Activated naive CD4-positive, alpha-beta T cell treated with anti-CD3 and anti-CD28 coated beads, Interleukin-2, amount 50 U/mL, for 72 hours (primary cell): ENCODE measurements around the gene ZNF341. TPM values are rescaled to one million over a fixed set of nuclear protein-coding genes. Genes with fewer than 3 reads are reported as not detected.
"Not testable (repeated sequence)": the region's sequence is repeated elsewhere in the genome, so short reads cannot be mapped to it uniquely, and the experiment has no call there.

ENCODE experiments used
- ATAC-seq, 2 donors: fragments of 150-1000 bp; cut with Tn5 transposase; 2 replicates each; pipeline ENCODE4 v1.10.0; 2021; ENCODE audit warnings: mild to moderate bottlenecking in 2 of 2, moderate library complexity in 2 of 2
- DNase-seq, 2 donors: peaks; one replicate each; pipeline ENCODE4 v3.0.0; 2021 to 2022; ENCODE audit warnings: low spot score in 2 of 2
- H3K27ac Mint-ChIP-seq, 2 donors: one replicate each; pipeline ENCODE4 v1.8.0; 2022; ENCODE audit warnings: mild to moderate bottlenecking in 2 of 2, mixed read lengths in 2 of 2
- H3K36me3 Mint-ChIP-seq, 2 donors: one replicate each; pipeline ENCODE4 v1.8.0; 2022; ENCODE audit warnings: mixed read lengths in 2 of 2
- H3K9me3 Mint-ChIP-seq, 2 donors: one replicate each; pipeline ENCODE4 v1.8.0; 2022; ENCODE audit warnings: mixed read lengths in 2 of 2
- total RNA-seq, 2 donors: library from RNA; stranded (reverse); gene quantifications; one replicate each; pipeline ENCODE4 v1.2.3, GENCODE V29; 2022

The ZNF341 gene
- total RNA-seq, 2 donors from 2014 or later, result 6.3 to 7.2 TPM

DNA sequence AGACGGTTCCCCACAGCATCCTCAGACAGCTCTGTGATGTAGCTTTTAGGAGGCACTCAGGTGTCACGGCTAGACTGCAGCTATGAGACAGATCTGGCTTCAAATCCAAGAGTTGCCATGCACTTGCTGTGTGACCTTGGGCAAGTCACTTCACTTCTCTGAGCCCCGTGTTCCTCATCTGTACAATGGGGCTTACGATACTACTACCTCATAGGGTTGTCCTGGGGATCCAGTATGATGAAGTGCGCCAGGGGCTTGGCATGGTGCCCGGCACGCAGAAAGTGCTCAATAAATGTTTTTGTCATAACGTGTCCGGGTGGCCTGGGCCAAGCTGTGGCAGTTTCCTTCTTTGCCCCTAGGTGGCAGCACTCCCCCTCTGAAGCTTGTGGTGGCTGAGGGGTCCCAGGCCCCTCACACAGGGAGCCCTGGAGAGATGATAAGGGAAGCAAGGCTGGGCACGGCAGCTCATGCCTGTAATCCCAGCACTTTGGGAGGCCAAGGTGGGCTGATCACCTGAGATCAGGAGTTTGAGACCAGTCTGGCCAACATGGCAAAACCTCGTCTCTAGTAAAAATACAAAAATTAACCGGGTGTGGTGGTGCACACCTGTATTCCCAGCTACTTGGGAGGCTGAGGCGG lies 60.3 kb downstream of the ZNF341 start:
- DNase-seq (peak in 1 of 2 donors; percentile 67), ATAC-seq (peak; percentile 63 to 70)
- H3K27ac Mint-ChIP-seq, result peak overlapping the region in 1 of 2 donors; percentile 43
- H3K9me3 Mint-ChIP-seq, result no peaks in the 10 kb centered on the region
- no peaks in the 10 kb centered on the region for H3K36me3 Mint-ChIP-seq

DNA sequence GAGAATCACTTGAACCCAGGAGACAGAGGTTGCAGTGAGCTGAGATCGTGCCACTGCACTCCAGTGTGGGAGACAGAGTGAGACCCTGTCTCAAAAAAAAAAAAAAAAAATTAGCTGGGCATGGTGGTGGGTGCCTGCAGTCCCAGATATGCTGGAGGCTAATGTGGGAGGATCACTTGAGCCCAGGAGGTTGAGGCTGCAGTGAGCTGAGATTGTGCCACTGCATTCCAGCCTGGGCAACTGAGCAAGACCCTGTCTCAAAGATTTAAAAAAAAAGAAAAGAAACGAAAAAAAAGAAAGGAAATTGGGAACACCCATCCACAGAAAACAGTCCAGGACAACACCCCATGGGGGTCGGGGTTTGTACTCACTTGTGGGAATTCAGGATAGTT lies 60.8 kb downstream of the ZNF341 start:
- not testable (repeated sequence) for H3K36me3 Mint-ChIP-seq, DNase-seq, ATAC-seq, H3K9me3 Mint-ChIP-seq
- H3K27ac Mint-ChIP-seq, result peak overlapping the region; percentile 43 to 73

- no peaks in the 10 kb centered on the region for H3K36me3 Mint-ChIP-seq
- H3K27ac Mint-ChIP-seq, result peak overlapping the region; percentile 22 to 33
- ATAC-seq, result no peak
- DNase-seq, result no peak
- no peaks in the 10 kb centered on the region for H3K9me3 Mint-ChIP-seq
Measured at GRCh38 chr20:33793011-33793931, 61.5 kb downstream of the ZNF341 start.

DNA sequence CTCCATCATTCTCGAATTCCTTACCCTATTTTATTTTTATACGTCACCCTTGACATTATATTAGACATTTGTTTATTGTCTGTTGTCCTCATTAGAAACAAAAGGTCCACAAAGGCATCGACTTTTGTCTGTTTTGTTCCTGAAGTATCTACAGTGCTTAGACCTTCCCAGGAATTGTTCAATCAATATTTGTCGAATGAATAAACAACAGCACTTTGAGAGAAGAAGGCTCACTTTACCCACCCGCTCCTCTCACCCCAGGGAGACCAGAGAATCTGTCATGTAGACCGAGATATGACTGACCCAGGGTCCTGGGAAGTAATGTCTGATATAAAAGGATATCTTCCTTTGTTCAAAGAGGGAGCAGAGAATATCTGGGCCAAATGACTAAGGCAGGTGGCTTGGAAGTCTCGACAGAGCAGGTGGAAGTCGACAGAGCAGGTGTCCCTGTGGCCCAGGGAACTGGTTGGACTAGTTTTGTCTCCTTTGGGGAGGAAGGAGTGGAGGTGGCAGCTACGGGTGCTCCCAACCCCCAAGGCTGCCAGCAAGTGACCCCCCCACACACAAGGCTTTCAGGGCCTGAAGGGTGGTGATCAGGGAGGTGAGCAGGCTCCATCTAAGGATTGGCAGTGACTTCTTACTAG lies 64.6 kb downstream of the ZNF341 start:
- ATAC-seq (no peak), DNase-seq (no peak)
- Mint-ChIP-seq H3K36me3 (no peaks in the 10 kb centered on the region), H3K9me3 (no peaks in the 10 kb centered on the region), H3K27ac (no peak overlapping the region)

- DNase-seq (no peak), ATAC-seq (no peak)
- no peaks in the 10 kb centered on the region for H3K9me3 Mint-ChIP-seq
- no peaks in the 10 kb centered on the region for H3K36me3 Mint-ChIP-seq
- H3K27ac Mint-ChIP-seq, result peak overlapping the region in 1 of 2 donors; percentile 25
Measured at GRCh38 chr20:33796907-33797544, 65.2 kb downstream of the ZNF341 start.

- ATAC-seq (no peak), DNase-seq (no peak)
- Mint-ChIP-seq H3K27ac (no peak overlapping the region), H3K9me3 (no peaks in the 10 kb centered on the region), H3K36me3 (no peaks in the 10 kb centered on the region)
Measured at GRCh38 chr20:33798444-33798843, 66.6 kb downstream of the ZNF341 start.

DNA sequence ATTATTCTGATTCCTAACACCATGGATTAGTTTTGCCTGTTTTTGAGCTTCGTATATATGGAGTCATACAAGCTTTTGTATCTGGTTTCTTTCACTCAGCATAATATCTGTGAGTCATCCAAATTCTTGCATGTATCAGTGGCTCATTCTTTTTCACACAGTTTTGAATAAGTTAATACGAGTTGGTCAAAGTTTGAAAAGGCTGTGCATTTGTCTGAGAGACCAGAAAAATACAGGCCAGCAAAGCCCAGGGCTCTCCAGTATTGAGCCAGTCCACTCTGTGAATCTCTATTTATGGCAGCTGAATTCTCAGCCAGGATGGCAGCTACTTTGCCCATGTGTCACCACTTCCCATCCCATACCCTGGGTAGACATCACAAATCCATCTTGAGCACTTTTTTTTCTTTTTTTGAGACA lies 72.1 kb downstream of the ZNF341 start:
- ATAC-seq (no peak), DNase-seq (no peak)
- Mint-ChIP-seq H3K27ac (no peak overlapping the region), H3K9me3 (no peaks in the 10 kb centered on the region), H3K36me3 (no peaks in the 10 kb centered on the region)

DNA sequence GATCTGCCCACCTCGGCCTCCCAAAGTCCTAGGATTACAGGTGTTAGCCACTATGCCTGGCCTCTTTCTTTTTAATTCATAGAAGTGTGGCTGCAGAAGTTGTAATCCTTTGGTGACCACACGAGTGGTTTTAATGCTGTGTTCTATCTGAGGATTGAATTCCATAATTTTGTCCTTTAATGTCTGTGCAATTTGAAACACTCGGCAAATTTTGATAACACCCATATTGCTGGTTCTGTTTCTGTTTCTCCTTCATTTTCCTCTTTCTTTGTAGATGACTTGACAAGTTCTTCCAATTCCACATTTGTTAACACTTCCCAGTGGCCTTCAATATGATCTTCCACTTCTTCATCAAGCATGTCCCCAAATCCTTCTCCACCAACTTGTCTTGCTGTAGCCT lies 76.6 kb downstream of the ZNF341 start:
- Mint-ChIP-seq H3K36me3 (peaks cover 17 to 19% of the 10 kb centered on the region in 2 donors), H3K9me3 (no peaks in the 10 kb centered on the region), H3K27ac (no peak overlapping the region)
- no peak for DNase-seq
- no peak for ATAC-seq

DNA sequence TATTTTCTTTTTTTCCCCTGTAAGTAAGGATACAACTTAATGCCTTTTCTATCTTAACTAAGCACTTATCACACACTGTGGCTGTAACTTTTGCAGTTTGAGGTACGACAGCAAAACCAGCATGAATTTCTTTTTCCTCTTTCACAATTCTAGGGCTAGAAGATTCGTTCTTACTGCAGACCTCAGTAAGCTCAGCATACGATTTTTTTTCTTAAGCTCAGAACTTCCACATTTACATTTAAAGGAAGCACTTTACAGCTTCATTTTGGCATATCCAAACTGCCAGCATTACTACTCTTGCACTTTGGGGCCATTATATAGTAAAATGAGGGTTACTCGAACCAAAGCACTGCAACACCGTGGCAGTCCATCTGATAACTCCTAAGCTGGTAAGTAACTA lies 78.5 kb downstream of the ZNF341 start:
- Mint-ChIP-seq H3K36me3 (peaks cover 21 to 24% of the 10 kb centered on the region in 2 donors), H3K27ac (no peak overlapping the region), H3K9me3 (no peaks in the 10 kb centered on the region)
- DNase-seq (no peak), ATAC-seq (no peak)

GRCh38 chr20:33810885-33811775 lies 79.3 kb downstream of the ZNF341 start, which contains the start of gene CHMP4B:
Gene CHMP4B (plus strand): TSS chr20:33811348. CDS start chr20:33811469, 121 bp downstream.
- DNase-seq (peak; percentile 97 to 98), ATAC-seq (peak; percentile 92 to 99)
- H3K36me3 Mint-ChIP-seq, result peaks cover 23 to 26% of the 10 kb centered on the region in 2 donors
- no peaks in the 10 kb centered on the region for H3K9me3 Mint-ChIP-seq
- peak within 1 kb of the TSS; percentile 99 for H3K27ac Mint-ChIP-seq

GRCh38 chr20:33811776-33812151 lies 80.0 kb downstream of the ZNF341 start:
- Mint-ChIP-seq H3K27ac (peak overlapping the region; percentile 99), H3K9me3 (no peaks in the 10 kb centered on the region), H3K36me3 (peaks cover 23 to 26% of the 10 kb centered on the region in 2 donors)
- DNase-seq (no peak), ATAC-seq (no peak)

DNA sequence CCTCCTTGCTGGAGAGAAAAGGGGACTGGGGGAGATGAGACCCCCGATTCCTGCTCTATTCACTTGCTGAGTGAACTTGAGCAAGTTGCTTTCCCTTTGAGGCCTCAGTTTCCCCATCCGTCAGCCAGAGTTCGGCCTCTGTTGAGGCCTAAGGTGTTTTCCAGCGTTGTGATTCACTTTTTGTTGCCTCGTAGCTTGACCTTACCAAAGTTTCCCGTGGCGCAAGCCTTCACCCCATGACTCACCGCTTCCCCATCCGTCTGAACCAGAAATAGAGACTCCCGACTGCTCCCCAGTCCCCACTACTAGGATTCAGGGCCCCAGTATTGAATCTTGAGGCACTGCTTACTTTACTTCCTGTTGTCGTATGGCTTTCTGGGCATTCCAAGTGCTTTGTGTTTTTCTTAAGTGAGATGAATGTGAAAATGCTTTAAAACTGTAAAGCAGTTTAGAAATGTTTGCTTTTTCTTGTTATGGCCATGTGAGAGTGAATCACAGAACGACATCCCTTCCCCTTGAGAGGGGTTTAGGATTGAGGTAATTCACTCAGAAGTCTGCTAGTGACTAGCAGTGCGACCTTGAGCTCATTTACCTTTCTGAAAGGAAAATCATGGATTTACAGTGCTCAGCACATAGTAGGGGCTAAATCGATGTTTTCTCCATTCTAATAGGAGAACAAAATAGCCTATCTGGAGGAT lies 80.5 kb downstream of the ZNF341 start:
- ATAC-seq, result peak in 1 of 2 donors; percentile 62

GRCh38 chr20:33812908-33813462 lies 81.2 kb downstream of the ZNF341 start:
- DNase-seq (peak in 1 of 2 donors; percentile 16), ATAC-seq (no peak)
- no peaks in the 10 kb centered on the region for H3K9me3 Mint-ChIP-seq
- H3K36me3 Mint-ChIP-seq, result peaks cover 23 to 26% of the 10 kb centered on the region in 2 donors
- H3K27ac Mint-ChIP-seq, result peak overlapping the region; percentile 99

More for the DNA sequence above, 80.5 kb downstream of the ZNF341 start:
- peaks cover 23 to 26% of the 10 kb centered on the region in 2 donors for H3K36me3 Mint-ChIP-seq
- H3K9me3 Mint-ChIP-seq, result no peaks in the 10 kb centered on the region
- peak; percentile 19 to 84 for DNase-seq
- H3K27ac Mint-ChIP-seq, result peak overlapping the region; percentile 99

DNA sequence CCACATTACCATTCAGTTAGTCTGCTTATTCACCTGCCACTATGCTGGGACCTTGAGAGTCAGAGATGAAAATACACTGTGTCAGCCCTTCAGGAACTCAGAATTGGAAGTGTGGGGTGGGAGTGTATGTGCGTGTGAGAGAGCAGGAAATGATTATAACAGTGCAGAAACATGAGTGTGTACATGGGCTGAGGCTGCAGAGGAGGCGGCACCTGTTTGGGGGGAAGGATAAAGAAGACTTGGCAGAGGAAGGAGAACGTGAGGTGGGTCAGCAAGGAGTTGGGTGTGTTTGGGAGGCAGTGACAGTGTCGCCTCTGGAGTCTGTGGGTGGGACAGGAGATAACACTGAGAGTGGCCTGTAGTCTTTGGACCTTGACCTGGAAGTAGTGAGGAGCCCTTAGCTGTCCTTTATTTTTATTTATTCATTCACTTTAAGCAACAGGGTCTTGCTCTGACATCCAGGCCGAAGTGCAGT lies 82.5 kb downstream of the ZNF341 start:
- peak in 1 of 2 donors; percentile 12 for ATAC-seq
- no peak for DNase-seq
- Mint-ChIP-seq H3K9me3 (no peaks in the 10 kb centered on the region), H3K27ac (peak overlapping the region; percentile 6 to 99), H3K36me3 (peaks cover 23 to 26% of the 10 kb centered on the region in 2 donors)

DNA sequence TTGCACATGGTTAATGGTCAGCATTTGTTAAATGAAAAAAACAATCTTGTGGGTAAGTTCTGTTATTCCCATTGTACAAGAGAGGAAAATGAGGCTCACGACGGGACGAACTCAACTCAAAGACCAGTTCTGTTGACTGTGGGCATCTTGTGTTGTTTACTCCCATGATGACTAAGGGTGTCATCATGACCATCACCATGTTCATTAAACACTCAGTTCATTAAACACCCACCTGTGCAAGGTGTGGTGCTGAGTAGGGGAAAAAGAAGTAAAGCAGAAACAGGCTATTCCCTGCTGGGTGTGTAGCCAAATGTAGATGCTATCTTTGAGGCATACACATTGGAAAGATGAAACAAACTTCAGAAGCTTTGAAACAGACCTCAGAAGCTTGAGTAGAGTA lies 83.9 kb downstream of the ZNF341 start:
- DNase-seq (no peak), ATAC-seq (no peak)
- H3K9me3 Mint-ChIP-seq, result no peaks in the 10 kb centered on the region
- H3K36me3 Mint-ChIP-seq, result peaks cover 26 to 27% of the 10 kb centered on the region in 2 donors
- H3K27ac Mint-ChIP-seq, result no peak overlapping the region
